ENCODE results near the gene SLC9C1. TPM values are rescaled to one million over a fixed set of nuclear protein-coding genes. Genes with fewer than 3 reads are reported as not detected.

Gene SLC9C1
- total RNA-seq, 1 donor from 2014 or later = 1.3 TPM

- H3K4me3 ChIP-seq = no peak overlapping the region
Measured at GRCh38 chr3:112231727-112232126, 62.3 kb downstream of the SLC9C1 start.

GRCh38 chr3:112230033-112230432 is 64.0 kb downstream of the SLC9C1 start:
- no peak for TF ChIP-seq CTCF (IDR thresholded peaks at IDR 0.05; ENCODE audit: borderline replicate concordance)
- H3K4me1 ChIP-seq = no peaks in the 10 kb centered on the region
- H3K36me3 ChIP-seq = peaks cover 14% of the 10 kb centered on the region
- DNase-seq = no peak
- no peak overlapping the region for H3K4me3 ChIP-seq
- no peaks in the 10 kb centered on the region for H3K27me3 ChIP-seq (ENCODE audit: low read depth)
- H3K9me3 ChIP-seq (replicated peaks) = peaks cover 44% of the 10 kb centered on the region
- no peak overlapping the region for H3K27ac ChIP-seq (replicated peaks)
- intact Hi-C loops (cut with micrococcal nuclease) = no loop called here

More at GRCh38 chr3:112231727-112232126, 62.3 kb downstream of the SLC9C1 start:
- Histone ChIP-seq H3K4me1 (no peaks in the 10 kb centered on the region), H3K27me3 (ENCODE audit: low read depth) (no peaks in the 10 kb centered on the region), H3K27ac (replicated peaks) (no peak overlapping the region), H3K9me3 (replicated peaks) (peaks cover 28% of the 10 kb centered on the region), H3K36me3 (peaks cover 5% of the 10 kb centered on the region)
- intact Hi-C loops (cut with micrococcal nuclease) = no loop called here
- no peak for TF ChIP-seq CTCF (IDR thresholded peaks at IDR 0.05; ENCODE audit: borderline replicate concordance)
- DNase-seq = no peak

- Histone ChIP-seq H3K36me3 (peaks cover 18% of the 10 kb centered on the region), H3K27me3 (ENCODE audit: low read depth) (no peaks in the 10 kb centered on the region), H3K4me3 (no peak overlapping the region), H3K9me3 (replicated peaks) (peaks cover 57% of the 10 kb centered on the region), H3K27ac (replicated peaks) (no peak overlapping the region), H3K4me1 (no peaks in the 10 kb centered on the region)
- no peak for TF ChIP-seq CTCF (IDR thresholded peaks at IDR 0.05; ENCODE audit: borderline replicate concordance)
- intact Hi-C loops (cut with micrococcal nuclease) = no loop called here
- no peak for DNase-seq
Measured at GRCh38 chr3:112228786-112229185, 65.2 kb downstream of the SLC9C1 start.

GRCh38 chr3:112200317-112200666 is 93.7 kb downstream of the SLC9C1 start:
- intact Hi-C loops (cut with micrococcal nuclease) = no loop called here
- peaks cover 3% of the 10 kb centered on the region for H3K36me3 ChIP-seq
- no peak for TF ChIP-seq CTCF (IDR thresholded peaks at IDR 0.05; ENCODE audit: borderline replicate concordance)
- no peak overlapping the region for H3K4me3 ChIP-seq
- no peaks in the 10 kb centered on the region for H3K27me3 ChIP-seq (ENCODE audit: low read depth)
- no peak overlapping the region for H3K27ac ChIP-seq (replicated peaks)
- DNase-seq = no peak
- no peaks in the 10 kb centered on the region for H3K4me1 ChIP-seq
- peaks cover 3% of the 10 kb centered on the region for H3K9me3 ChIP-seq (replicated peaks)

GRCh38 chr3:112199622-112200316 is 94.2 kb downstream of the SLC9C1 start:
- TF ChIP-seq CTCF (IDR thresholded peaks at IDR 0.05; ENCODE audit: borderline replicate concordance) = no peak
- Histone ChIP-seq H3K4me1 (no peaks in the 10 kb centered on the region), H3K9me3 (replicated peaks) (peaks cover 8% of the 10 kb centered on the region), H3K27ac (replicated peaks) (no peak overlapping the region), H3K27me3 (ENCODE audit: low read depth) (no peaks in the 10 kb centered on the region), H3K4me3 (no peak overlapping the region), H3K36me3 (peaks cover 7% of the 10 kb centered on the region)
- intact Hi-C loops (cut with micrococcal nuclease) = no loop called here
- no peak for DNase-seq

All from left ventricle myocardium inferior (tissue), 1 donor.